ENCODE data around the gene TXNL4B.
"Not testable (repeated sequence)": the region's sequence is repeated elsewhere in the genome, so short reads cannot be mapped to it uniquely, and the experiment has no call there.

The TXNL4B gene

GRCh38 chr16:72111657-72112451 is 18.4 kb upstream of the TXNL4B start:
- no peak for DNase-seq

- no peak for DNase-seq
Observed at GRCh38 chr16:72110662-72111615, 17.5 kb upstream of the TXNL4B start.

- no peak for DNase-seq
Observed at GRCh38 chr16:72109966-72110530, 16.6 kb upstream of the TXNL4B start.

GRCh38 chr16:72109300-72109699 is 15.9 kb upstream of the TXNL4B start:
- no peak for DNase-seq

- no peak for DNase-seq
Observed at GRCh38 chr16:72108353-72109102, 15.1 kb upstream of the TXNL4B start.

GRCh38 chr16:72107371-72107770 is 14.0 kb upstream of the TXNL4B start:
- no peak for DNase-seq

GRCh38 chr16:72105978-72106377 is 12.6 kb upstream of the TXNL4B start:
- DNase-seq = no peak

- DNase-seq = no peak
Observed at GRCh38 chr16:72104905-72105304, 11.5 kb upstream of the TXNL4B start.

- no peak for DNase-seq
Observed at GRCh38 chr16:72101195-72101594, 7.8 kb upstream of the TXNL4B start.

GRCh38 chr16:72099377-72099818 is 6.0 kb upstream of the TXNL4B start:
- no peak for DNase-seq

- no peak for DNase-seq
Observed at GRCh38 chr16:72098936-72099335, 5.5 kb upstream of the TXNL4B start.

GRCh38 chr16:72094266-72094610 is 818 bp upstream of the TXNL4B start:
- DNase-seq = no peak

- no peak for DNase-seq
Observed at GRCh38 chr16:72092832-72093447, 480 bp downstream of the TXNL4B start.

- no peak for DNase-seq
Observed at GRCh38 chr16:72091217-72091616, 2.2 kb downstream of the TXNL4B start.

GRCh38 chr16:72085002-72085401 is 8.4 kb downstream of the TXNL4B start:
- no peak for DNase-seq

- DNase-seq = no peak
Observed at GRCh38 chr16:72084445-72084844, 9.0 kb downstream of the TXNL4B start.

- no peak for DNase-seq
Observed at GRCh38 chr16:72083778-72084404, 9.5 kb downstream of the TXNL4B start.

- not testable (repeated sequence) for DNase-seq
Observed at GRCh38 chr16:72076991-72077706, 16.3 kb downstream of the TXNL4B start.

GRCh38 chr16:72075067-72075466 is 18.4 kb downstream of the TXNL4B start:
- not testable (repeated sequence) for DNase-seq

GRCh38 chr16:72073560-72074230 is 19.7 kb downstream of the TXNL4B start:
- DNase-seq = no peak
